ENCODE data around the gene PKNOX2.

The PKNOX2 gene

GRCh38 chr11:125282596-125282914, 118.0 kb downstream of the PKNOX2 start:
- no peaks in the 10 kb centered on the region for H3K36me3 Mint-ChIP-seq (ENCODE audit: low read depth)
- no peak overlapping the region for H3K4me3 Mint-ChIP-seq
- no peaks in the 10 kb centered on the region for H3K4me1 Mint-ChIP-seq (ENCODE audit: low read depth)
- H3K9me3 Mint-ChIP-seq, result no peaks in the 10 kb centered on the region
- H3K27ac Mint-ChIP-seq, result no peak overlapping the region
- H3K27me3 Mint-ChIP-seq (ENCODE audit: low read depth), result no peaks in the 10 kb centered on the region
- no peak for DNase-seq (ENCODE audit: low spot score)

- no peaks in the 10 kb centered on the region for H3K4me1 Mint-ChIP-seq (ENCODE audit: low read depth)
- no peak for DNase-seq (ENCODE audit: low spot score)
- no peak overlapping the region for H3K4me3 Mint-ChIP-seq
- no peaks in the 10 kb centered on the region for H3K9me3 Mint-ChIP-seq
- H3K27ac Mint-ChIP-seq, result no peak overlapping the region
- no peaks in the 10 kb centered on the region for H3K36me3 Mint-ChIP-seq (ENCODE audit: low read depth)
- no peaks in the 10 kb centered on the region for H3K27me3 Mint-ChIP-seq (ENCODE audit: low read depth)
These were observed 119.8 kb downstream of the PKNOX2 start for GRCh38 chr11:125284245-125284850.

- no peaks in the 10 kb centered on the region for H3K4me1 Mint-ChIP-seq (ENCODE audit: low read depth)
- no peak overlapping the region for H3K27ac Mint-ChIP-seq
These were observed 121.3 kb downstream of the PKNOX2 start for GRCh38 chr11:125285844-125286243.

GRCh38 chr11:125286486-125286885, 121.9 kb downstream of the PKNOX2 start:
- Mint-ChIP-seq H3K36me3 (ENCODE audit: low read depth) (no peaks in the 10 kb centered on the region), H3K27ac (no peak overlapping the region), H3K4me1 (ENCODE audit: low read depth) (no peaks in the 10 kb centered on the region), H3K4me3 (no peak overlapping the region), H3K9me3 (no peaks in the 10 kb centered on the region), H3K27me3 (ENCODE audit: low read depth) (no peaks in the 10 kb centered on the region)
- no peak for DNase-seq (ENCODE audit: low spot score)

More at GRCh38 chr11:125285844-125286243, 121.3 kb downstream of the PKNOX2 start:
- H3K9me3 Mint-ChIP-seq, result no peaks in the 10 kb centered on the region
- DNase-seq (ENCODE audit: low spot score), result no peak
- no peaks in the 10 kb centered on the region for H3K27me3 Mint-ChIP-seq (ENCODE audit: low read depth)
- no peaks in the 10 kb centered on the region for H3K36me3 Mint-ChIP-seq (ENCODE audit: low read depth)
- H3K4me3 Mint-ChIP-seq, result no peak overlapping the region

GRCh38 chr11:125287491-125288210, 123.1 kb downstream of the PKNOX2 start:
- Mint-ChIP-seq H3K9me3 (no peaks in the 10 kb centered on the region), H3K36me3 (ENCODE audit: low read depth) (no peaks in the 10 kb centered on the region), H3K27me3 (ENCODE audit: low read depth) (no peaks in the 10 kb centered on the region), H3K27ac (no peak overlapping the region), H3K4me3 (no peak overlapping the region), H3K4me1 (ENCODE audit: low read depth) (no peaks in the 10 kb centered on the region)
- DNase-seq (ENCODE audit: low spot score), result no peak

GRCh38 chr11:125289419-125290098, 125.0 kb downstream of the PKNOX2 start:
- no peaks in the 10 kb centered on the region for H3K9me3 Mint-ChIP-seq
- no peaks in the 10 kb centered on the region for H3K27me3 Mint-ChIP-seq (ENCODE audit: low read depth)
- no peak overlapping the region for H3K27ac Mint-ChIP-seq
- H3K36me3 Mint-ChIP-seq (ENCODE audit: low read depth), result no peaks in the 10 kb centered on the region
- no peaks in the 10 kb centered on the region for H3K4me1 Mint-ChIP-seq (ENCODE audit: low read depth)
- no peak for DNase-seq (ENCODE audit: low spot score)
- no peak overlapping the region for H3K4me3 Mint-ChIP-seq

GRCh38 chr11:125290263-125290662, 125.7 kb downstream of the PKNOX2 start:
- H3K36me3 Mint-ChIP-seq (ENCODE audit: low read depth), result no peaks in the 10 kb centered on the region
- H3K4me1 Mint-ChIP-seq (ENCODE audit: low read depth), result no peaks in the 10 kb centered on the region
- no peaks in the 10 kb centered on the region for H3K27me3 Mint-ChIP-seq (ENCODE audit: low read depth)
- no peak overlapping the region for H3K4me3 Mint-ChIP-seq
- no peaks in the 10 kb centered on the region for H3K9me3 Mint-ChIP-seq
- no peak overlapping the region for H3K27ac Mint-ChIP-seq
- no peak for DNase-seq (ENCODE audit: low spot score)

GRCh38 chr11:125292100-125292499, 127.5 kb downstream of the PKNOX2 start:
- Mint-ChIP-seq H3K27ac (no peak overlapping the region), H3K4me1 (ENCODE audit: low read depth) (no peaks in the 10 kb centered on the region), H3K27me3 (ENCODE audit: low read depth) (no peaks in the 10 kb centered on the region), H3K4me3 (no peak overlapping the region), H3K9me3 (no peaks in the 10 kb centered on the region), H3K36me3 (ENCODE audit: low read depth) (no peaks in the 10 kb centered on the region)
- no peak for DNase-seq (ENCODE audit: low spot score)

- no peak for DNase-seq (ENCODE audit: low spot score)
- H3K27me3 Mint-ChIP-seq (ENCODE audit: low read depth), result no peaks in the 10 kb centered on the region
- no peaks in the 10 kb centered on the region for H3K4me1 Mint-ChIP-seq (ENCODE audit: low read depth)
- H3K4me3 Mint-ChIP-seq, result no peak overlapping the region
- no peaks in the 10 kb centered on the region for H3K36me3 Mint-ChIP-seq (ENCODE audit: low read depth)
- H3K9me3 Mint-ChIP-seq, result no peaks in the 10 kb centered on the region
- H3K27ac Mint-ChIP-seq, result no peak overlapping the region
These were observed 129.0 kb downstream of the PKNOX2 start for GRCh38 chr11:125293596-125293995.

GRCh38 chr11:125295931-125296330, 131.4 kb downstream of the PKNOX2 start:
- Mint-ChIP-seq H3K27me3 (ENCODE audit: low read depth) (no peaks in the 10 kb centered on the region), H3K4me1 (ENCODE audit: low read depth) (no peaks in the 10 kb centered on the region), H3K9me3 (no peaks in the 10 kb centered on the region), H3K4me3 (no peak overlapping the region), H3K27ac (no peak overlapping the region), H3K36me3 (ENCODE audit: low read depth) (no peaks in the 10 kb centered on the region)
- no peak for DNase-seq (ENCODE audit: low spot score)

- H3K4me3 Mint-ChIP-seq, result no peak overlapping the region
These were observed 132.9 kb downstream of the PKNOX2 start for GRCh38 chr11:125297346-125297915.

GRCh38 chr11:125299061-125299615, 134.6 kb downstream of the PKNOX2 start:
- H3K4me3 Mint-ChIP-seq, result no peak overlapping the region
- H3K9me3 Mint-ChIP-seq, result no peaks in the 10 kb centered on the region
- H3K27me3 Mint-ChIP-seq (ENCODE audit: low read depth), result no peaks in the 10 kb centered on the region
- H3K4me1 Mint-ChIP-seq (ENCODE audit: low read depth), result no peaks in the 10 kb centered on the region
- H3K27ac Mint-ChIP-seq, result no peak overlapping the region
- H3K36me3 Mint-ChIP-seq (ENCODE audit: low read depth), result no peaks in the 10 kb centered on the region
- no peak for DNase-seq (ENCODE audit: low spot score)

More at GRCh38 chr11:125297346-125297915, 132.9 kb downstream of the PKNOX2 start:
- DNase-seq (ENCODE audit: low spot score), result no peak
- H3K27ac Mint-ChIP-seq, result no peak overlapping the region
- H3K36me3 Mint-ChIP-seq (ENCODE audit: low read depth), result no peaks in the 10 kb centered on the region
- no peaks in the 10 kb centered on the region for H3K9me3 Mint-ChIP-seq
- H3K4me1 Mint-ChIP-seq (ENCODE audit: low read depth), result no peaks in the 10 kb centered on the region
- H3K27me3 Mint-ChIP-seq (ENCODE audit: low read depth), result no peaks in the 10 kb centered on the region

- H3K4me3 Mint-ChIP-seq, result no peak overlapping the region
- H3K36me3 Mint-ChIP-seq (ENCODE audit: low read depth), result no peaks in the 10 kb centered on the region
- DNase-seq (ENCODE audit: low spot score), result no peak
- H3K27me3 Mint-ChIP-seq (ENCODE audit: low read depth), result no peaks in the 10 kb centered on the region
- no peaks in the 10 kb centered on the region for H3K9me3 Mint-ChIP-seq
- H3K4me1 Mint-ChIP-seq (ENCODE audit: low read depth), result no peaks in the 10 kb centered on the region
- H3K27ac Mint-ChIP-seq, result no peak overlapping the region
These were observed 135.3 kb downstream of the PKNOX2 start for GRCh38 chr11:125299821-125300220.

GRCh38 chr11:125300791-125301218, 136.3 kb downstream of the PKNOX2 start:
- Mint-ChIP-seq H3K27me3 (ENCODE audit: low read depth) (no peaks in the 10 kb centered on the region), H3K4me3 (no peak overlapping the region), H3K9me3 (no peaks in the 10 kb centered on the region), H3K27ac (no peak overlapping the region), H3K4me1 (ENCODE audit: low read depth) (no peaks in the 10 kb centered on the region), H3K36me3 (ENCODE audit: low read depth) (no peaks in the 10 kb centered on the region)
- DNase-seq (ENCODE audit: low spot score), result no peak

Data from T-helper 2 cell treated with Interferon-gamma antibody and Interleukin-4, amounts not matched to agents 5 μg/mL and 100 μg/mL, for 36 hours (primary cell).